HCT116 (cell line): ENCODE measurements around the gene PRKG1. TPM values are rescaled to one million over a fixed set of nuclear protein-coding genes. Genes with fewer than 3 reads are reported as not detected.

Experiments
- ATAC-seq: fragments of 200-7000 bp; cut with Tn5 transposase; 2 replicates; pipeline ENCODE4 v1.9.1; 2020; ENCODE audit warnings: mild to moderate bottlenecking, moderate library complexity
- BruUV-seq: library from RNA; stranded (reverse); fragments of 400-500 nt; replicated peaks from 2 replicates; lab custom pipeline; 2021; lab: Mats Ljungman, UMichigan
- CTCF ChIA-PET: fragments of 300-600 bp; sonication (Branson Sonifier 250); formaldehyde crosslinking; loops from one replicate; lab custom pipeline; 2021; ENCODE audit warnings: antibody characterized with exemption; lab: Charles Lee
- POLR2A ChIA-PET: fragments of 300-600, 350-600 bp; sonication (Branson Sonifier 250); formaldehyde crosslinking; loops from one replicate; lab custom pipeline; 2021; ENCODE audit warnings: antibody characterized with exemption; lab: Charles Lee
- RAD21 ChIA-PET, 2 experiments: fragments of 300-600 bp; sonication (Branson Sonifier 250); formaldehyde crosslinking; loops; one replicate each; lab custom pipeline; 2023; ENCODE audit warnings: low total read pairs in 2 of 2; ENCODE audit not compliant: uncharacterized antibody in 2 of 2, unreplicated experiment in 2 of 2, low non-redundant PET in 1 of 2; lab: Charles Lee
- DNase-seq: peaks from one replicate; pipeline ENCODE4 v3.0.0-alpha.2; 2010; ENCODE audit warnings: low read depth, low spot score
- H2AFZ ChIP-seq: fragments of 200-600 bp; shearing (Covaris generic), sonication (generic); 2 replicates; pipeline ENCODE4 v1.6.1; 2017; ENCODE audit warnings: low read depth, mixed run types, mixed read lengths, antibody characterized with exemption, low read length; ENCODE audit not compliant: poor library complexity, severe bottlenecking
- H3K27ac ChIP-seq: 2 replicates; pipeline ENCODE4 v1.5.1; 2012; ENCODE audit warnings: low read depth, low read length
- H3K27me3 ChIP-seq: fragments of 200-600 bp; sonication (generic); 2 replicates; pipeline ENCODE4 v1.6.1; 2016; ENCODE audit warnings: mixed run types, low read length, mixed read lengths; ENCODE audit not compliant: insufficient read depth
- H3K36me3 ChIP-seq, 2 experiments: fragments of 200-500 bp in 1 of 2; fragments of 200-600 bp in 1 of 2; sonication (Bioruptor generic) in 1 of 2; sonication (generic) in 1 of 2; 2 replicates each; pipeline versions ENCODE4 v1.5.1 to v1.6.1; 2014 to 2016; ENCODE audit warnings: low read length in 2 of 2, inconsistent platforms in 1 of 2, mixed read lengths in 1 of 2, mixed run types in 1 of 2; ENCODE audit not compliant: insufficient read depth in 2 of 2, control insufficient read depth in 1 of 2
- H3K4me1 ChIP-seq, 2 experiments: fragments of 200-600 bp in 1 of 2; sonication (generic) in 1 of 2; 2 replicates each; pipeline versions ENCODE4 v1.5.1 to v1.6.1; 2012 to 2017; ENCODE audit warnings: low read length in 2 of 2, inconsistent platforms in 1 of 2, mild to moderate bottlenecking in 1 of 2, mixed read lengths in 1 of 2, mixed run types in 1 of 2, moderate library complexity in 1 of 2; ENCODE audit not compliant: insufficient read depth in 2 of 2, control insufficient read depth in 1 of 2
- H3K4me2 ChIP-seq: fragments of 200-600 bp; sonication (generic); 2 replicates; pipeline ENCODE4 v1.6.1; 2017; ENCODE audit warnings: mixed run types, low read length, mixed read lengths
- H3K4me3 ChIP-seq, 2 experiments: fragments of 200-600 bp in 1 of 2; sonication (generic) in 1 of 2; replicated peaks in 1 of 2; 2 replicates each; pipeline ENCODE4 v1.5.1; 2011 to 2016; ENCODE audit warnings: low read length in 2 of 2, control low read depth in 1 of 2, low read depth in 1 of 2, mild to moderate bottlenecking in 1 of 2, mixed read lengths in 1 of 2, mixed run types in 1 of 2
- H3K79me2 ChIP-seq: fragments of 200-600 bp; sonication (generic); 2 replicates; pipeline ENCODE4 v1.6.1; 2017; ENCODE audit warnings: mild to moderate bottlenecking, mixed run types, low read length, moderate library complexity, mixed read lengths; ENCODE audit not compliant: insufficient read depth
- H3K9ac ChIP-seq: fragments of 200-600 bp; sonication (generic); 2 replicates; pipeline ENCODE4 v1.6.1; 2016; ENCODE audit warnings: low read length, mixed read lengths
- H3K9me2 ChIP-seq: fragments of 200-600 bp; sonication (generic), shearing (Covaris generic); 2 replicates; pipeline ENCODE4 v1.6.1; 2017; ENCODE audit warnings: mixed run types, mild to moderate bottlenecking, moderate library complexity; ENCODE audit not compliant: insufficient read depth
- H3K9me3 ChIP-seq, 2 experiments: fragments of 200-500 bp in 1 of 2; fragments of 200-600 bp in 1 of 2; sonication (Bioruptor generic) in 1 of 2; sonication (generic) in 1 of 2; 2 replicates each; pipeline ENCODE4 v1.6.1; 2014 to 2017; ENCODE audit warnings: low read length in 2 of 2, mixed read lengths in 2 of 2, inconsistent platforms in 1 of 2, low read depth in 1 of 2, mild to moderate bottlenecking in 1 of 2, mixed run types in 1 of 2, moderate library complexity in 1 of 2; ENCODE audit not compliant: control insufficient read depth in 1 of 2, insufficient read depth in 1 of 2
- H4K20me1 ChIP-seq: fragments of 200-600 bp; sonication (generic), shearing (Covaris generic); 2 replicates; pipeline ENCODE4 v1.6.1; 2017; ENCODE audit warnings: mixed run types, mild to moderate bottlenecking, moderate library complexity; ENCODE audit not compliant: insufficient read depth
- ATF3 ChIP-seq: IDR thresholded peaks from 2 replicates; pipeline ENCODE4 v1.6.1; 2012
- CTCF ChIP-seq, 3 experiments: fragments of 200-600 bp in 1 of 3; sonication (generic) in 1 of 3; IDR thresholded peaks in 2 of 3; conservative IDR thresholded peaks in 1 of 3; 2 replicates each; pipeline ENCODE4 v1.5.1; 2012 to 2017; ENCODE audit warnings: low read depth in 2 of 3, low read length in 2 of 3, antibody characterized with exemption in 1 of 3, borderline replicate concordance in 1 of 3, control low read depth in 1 of 3, mild to moderate bottlenecking in 1 of 3, mixed read lengths in 1 of 3, mixed run types in 1 of 3, moderate library complexity in 1 of 3; ENCODE audit not compliant: insufficient read depth in 1 of 3
- EGR1 ChIP-seq: IDR thresholded peaks from 2 replicates; pipeline ENCODE4 v1.6.1; 2012; ENCODE audit warnings: low read depth
- ELF1 ChIP-seq: IDR thresholded peaks from 2 replicates; pipeline ENCODE4 v1.6.1; 2012; ENCODE audit warnings: low read depth, borderline replicate concordance
- EZH2phosphoT487 ChIP-seq: fragments of 200-600 bp; IDR thresholded peaks from 2 replicates; pipeline ENCODE4 v1.6.1; 2018; ENCODE audit warnings: antibody characterized with exemption, borderline replicate concordance
- MAX ChIP-seq: IDR thresholded peaks from 2 replicates; pipeline ENCODE4 v1.6.1; 2012
- SRF ChIP-seq: IDR thresholded peaks from 2 replicates; pipeline ENCODE4 v1.6.1; 2012; ENCODE audit warnings: low read depth
- YY1 ChIP-seq: IDR thresholded peaks from 2 replicates; pipeline ENCODE4 v1.6.1; 2011; ENCODE audit warnings: low read length, low read depth, moderate library complexity, mild to moderate bottlenecking; ENCODE audit not compliant: insufficient replicate concordance; ENCODE audit errors: extremely low read depth
- ZBTB33 ChIP-seq: IDR thresholded peaks from 2 replicates; pipeline ENCODE4 v1.6.1; 2011; ENCODE audit warnings: mild to moderate bottlenecking, low read length, moderate library complexity; ENCODE audit not compliant: insufficient replicate concordance; ENCODE audit errors: extremely low read depth
- ZFX ChIP-seq: fragments of 450-650 bp; IDR thresholded peaks from 2 replicates; pipeline ENCODE4 v1.6.1; 2017
- intact Hi-C: fragments of 100-400 bp; cut with micrococcal nuclease; formaldehyde crosslinking; loops from 2 replicates; pipeline ENCODE4 v1.10.0; 2022
- total RNA-seq: library from RNA; stranded (reverse); gene quantifications from one replicate; pipeline ENCODE4 v1.2.1, GENCODE V29; 2021; ENCODE audit not compliant: unreplicated experiment

The PRKG1 gene
- total RNA-seq, 1 experiment from 2014 or later: 1.4 TPM

GRCh38 chr10:51544933-51545332 is 470.6 kb downstream of the PRKG1 start:
- Histone ChIP-seq H3K4me1 (no peaks in the 10 kb centered on the region), H3K27me3 (no peaks in the 10 kb centered on the region), H3K79me2 (no peaks in the 10 kb centered on the region), H3K9me2 (no peaks in the 10 kb centered on the region), H2AFZ (no peak overlapping the region), H4K20me1 (no peaks in the 10 kb centered on the region), H3K4me3 (no peak overlapping the region), H3K9ac (no peak overlapping the region), H3K9me3 (no peaks in the 10 kb centered on the region), H3K27ac (no peak overlapping the region), H3K36me3 (no peaks in the 10 kb centered on the region), H3K4me2 (no peak overlapping the region)
- RAD21 ChIA-PET: no interaction called here
- BruUV-seq: no TSS peak
- ATAC-seq: no peak
- POLR2A ChIA-PET: no interaction called here
- no peak for DNase-seq
- intact Hi-C loops: no loop called here
- CTCF ChIA-PET: no interaction called here
- TF ChIP-seq ZBTB33 (no peak), SRF (no peak), YY1 (no peak), MAX (no peak), EZH2phosphoT487 (no peak), ZFX (no peak), ATF3 (no peak), CTCF (IDR thresholded peaks at IDR 0.05 in 2 of 3, conservative IDR thresholded peaks at IDR 0.05 in 1 of 3; ENCODE audit: borderline replicate concordance in 1 of 3, insufficient read depth in 1 of 3, low read depth in 2 of 3, low read length in 2 of 3) (no peak), EGR1 (no peak), ELF1 (no peak)
